GM12864 (cell line): ENCODE measurements around the gene RFTN1.

ENCODE experiments used
- DNase-seq: peaks from one replicate; pipeline ENCODE4 v3.0.0-alpha.2; 2011; ENCODE audit warnings: low read depth
- H3K4me3 ChIP-seq: 2 replicates; pipeline ENCODE4 v1.5.1; 2011; ENCODE audit warnings: mild to moderate bottlenecking, low read depth, low read length, control low read depth
- TF ChIP-seq, protein P1 (sequence below): IDR thresholded peaks from 2 replicates; pipeline ENCODE4 v1.5.1; 2011; ENCODE audit warnings: low read depth, mild to moderate bottlenecking, moderate library complexity, low read length, control low read depth, inconsistent platforms; ENCODE audit errors: missing control alignments

RFTN1 gene

DNA sequence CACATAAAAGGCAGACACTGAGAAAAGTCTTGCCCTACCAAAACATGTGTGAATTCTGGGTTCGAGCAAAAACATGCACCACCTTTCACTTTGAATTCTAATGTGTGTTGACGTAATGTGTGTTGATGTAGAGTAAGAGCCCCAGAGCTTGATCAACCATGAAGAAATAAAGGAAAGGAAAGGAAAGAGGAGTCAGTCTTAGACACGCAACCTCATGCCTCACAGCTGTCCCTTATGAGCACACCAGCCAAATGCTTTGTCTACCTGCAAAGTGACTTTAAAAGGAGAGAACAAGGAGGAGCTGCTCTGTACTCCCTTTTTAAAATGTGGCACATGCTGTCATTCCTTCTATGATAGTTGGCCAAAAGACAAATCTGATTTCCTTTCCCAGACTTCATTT is 80.8 kb downstream of the RFTN1 start:
- TF ChIP-seq, protein P1, sequence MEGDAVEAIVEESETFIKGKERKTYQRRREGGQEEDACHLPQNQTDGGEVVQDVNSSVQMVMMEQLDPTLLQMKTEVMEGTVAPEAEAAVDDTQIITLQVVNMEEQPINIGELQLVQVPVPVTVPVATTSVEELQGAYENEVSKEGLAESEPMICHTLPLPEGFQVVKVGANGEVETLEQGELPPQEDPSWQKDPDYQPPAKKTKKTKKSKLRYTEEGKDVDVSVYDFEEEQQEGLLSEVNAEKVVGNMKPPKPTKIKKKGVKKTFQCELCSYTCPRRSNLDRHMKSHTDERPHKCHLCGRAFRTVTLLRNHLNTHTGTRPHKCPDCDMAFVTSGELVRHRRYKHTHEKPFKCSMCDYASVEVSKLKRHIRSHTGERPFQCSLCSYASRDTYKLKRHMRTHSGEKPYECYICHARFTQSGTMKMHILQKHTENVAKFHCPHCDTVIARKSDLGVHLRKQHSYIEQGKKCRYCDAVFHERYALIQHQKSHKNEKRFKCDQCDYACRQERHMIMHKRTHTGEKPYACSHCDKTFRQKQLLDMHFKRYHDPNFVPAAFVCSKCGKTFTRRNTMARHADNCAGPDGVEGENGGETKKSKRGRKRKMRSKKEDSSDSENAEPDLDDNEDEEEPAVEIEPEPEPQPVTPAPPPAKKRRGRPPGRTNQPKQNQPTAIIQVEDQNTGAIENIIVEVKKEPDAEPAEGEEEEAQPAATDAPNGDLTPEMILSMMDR = no peak
- H3K4me3 ChIP-seq = no peak overlapping the region
- peak; percentile 64 for DNase-seq

- TF ChIP-seq, protein P1 = no peak
- DNase-seq = no peak
- no peak overlapping the region for H3K4me3 ChIP-seq
Observed at GRCh38 chr3:16430717-16431630, 82.5 kb downstream of the RFTN1 start.

GRCh38 chr3:16429086-16429485 is 84.4 kb downstream of the RFTN1 start:
- TF ChIP-seq, protein P1 = no peak

DNA sequence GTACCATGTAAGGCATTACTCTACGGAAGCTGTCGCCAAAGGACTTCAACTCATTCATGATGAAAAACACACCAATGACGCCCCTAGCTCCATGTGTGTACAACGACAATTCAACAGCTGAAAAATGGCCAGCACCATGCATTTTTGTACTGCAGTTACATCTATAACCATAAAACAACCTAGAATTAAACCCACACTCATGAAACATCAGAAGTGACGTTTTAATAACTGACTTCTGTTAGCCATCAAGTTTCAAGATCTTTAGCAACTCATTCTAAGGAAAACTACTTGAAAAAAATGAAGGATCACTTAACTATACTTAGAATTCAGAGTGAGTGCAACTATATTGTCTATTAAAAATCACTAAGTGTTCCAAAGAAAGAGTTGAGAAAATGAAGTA is 84.9 kb downstream of the RFTN1 start:
- TF ChIP-seq, protein P1 = no peak
- no peak overlapping the region for H3K4me3 ChIP-seq
- no peak for DNase-seq

More at GRCh38 chr3:16429086-16429485, 84.4 kb downstream of the RFTN1 start:
- H3K4me3 ChIP-seq = no peak overlapping the region
- no peak for DNase-seq

GRCh38 chr3:16427103-16427965 is 86.2 kb downstream of the RFTN1 start:
- no peak for DNase-seq

GRCh38 chr3:16426665-16427064 is 86.8 kb downstream of the RFTN1 start:
- no peak for DNase-seq
- no peak overlapping the region for H3K4me3 ChIP-seq
- TF ChIP-seq, protein P1 = no peak

More at GRCh38 chr3:16427103-16427965, 86.2 kb downstream of the RFTN1 start:
- H3K4me3 ChIP-seq = no peak overlapping the region
- TF ChIP-seq, protein P1 = no peak
